Tongue (tissue), 2 donors: Measurements from ENCODE around the gene SLAMF7. TPM values are rescaled to one million over a fixed set of nuclear protein-coding genes. Genes with fewer than 3 reads are reported as not detected.
"Not testable (repeated sequence)": the region's sequence is repeated elsewhere in the genome, so short reads cannot be mapped to it uniquely, and the experiment has no call there.

ENCODE experiments used
- DNase-seq: peaks from one replicate; pipeline ENCODE4 v3.0.0-alpha.2; 2015
- total RNA-seq: library from RNA; depleted of rRNA; stranded (reverse); fragments of >200 nt; gene quantifications from one replicate; pipeline ENCODE4 v1.2.3, GENCODE V29; 2014

Gene SLAMF7
- total RNA-seq, 1 donor from 2014 or later: 0.41 TPM

- peak; percentile 17 for DNase-seq
These were observed 38.5 kb downstream of the SLAMF7 start for GRCh38 chr1:160777486-160778089.

GRCh38 chr1:160778976-160779375 is 39.9 kb downstream of the SLAMF7 start:
- no peak for DNase-seq

GRCh38 chr1:160779626-160780397 is 40.8 kb downstream of the SLAMF7 start:
- DNase-seq: no peak

GRCh38 chr1:160780398-160780755 is 41.3 kb downstream of the SLAMF7 start:
- DNase-seq: no peak

- peak; percentile 31 for DNase-seq
These were observed 42.2 kb downstream of the SLAMF7 start for GRCh38 chr1:160781186-160781766.

GRCh38 chr1:160781914-160782689 is 43.1 kb downstream of the SLAMF7 start:
- DNase-seq: no peak

- not testable (repeated sequence) for DNase-seq
These were observed 44.1 kb downstream of the SLAMF7 start for GRCh38 chr1:160782988-160783765.

GRCh38 chr1:160789051-160789701 is 50.1 kb downstream of the SLAMF7 start:
- no peak for DNase-seq

GRCh38 chr1:160789702-160790611 is 50.9 kb downstream of the SLAMF7 start:
- no peak for DNase-seq

- DNase-seq: no peak
These were observed 55.3 kb downstream of the SLAMF7 start for GRCh38 chr1:160794376-160794775.

GRCh38 chr1:160795951-160796383 is 56.9 kb downstream of the SLAMF7 start, which contains the start of gene LY9:
LY9 (plus strand) TSS chr1:160796174; CDS start chr1:160796188, 14 bp downstream.
- no peak for DNase-seq

GRCh38 chr1:160797271-160797709 is 58.2 kb downstream of the SLAMF7 start:
- no peak for DNase-seq

- DNase-seq: no peak
These were observed 58.8 kb downstream of the SLAMF7 start for GRCh38 chr1:160797861-160798273.

- no peak for DNase-seq
These were observed 59.4 kb downstream of the SLAMF7 start for GRCh38 chr1:160798439-160798838.

- no peak for DNase-seq
These were observed 60.6 kb downstream of the SLAMF7 start for GRCh38 chr1:160799641-160800040.

GRCh38 chr1:160800142-160800541 is 61.1 kb downstream of the SLAMF7 start:
- no peak for DNase-seq

- DNase-seq: no peak
These were observed 61.8 kb downstream of the SLAMF7 start for GRCh38 chr1:160800645-160801408.

GRCh38 chr1:160801836-160802580 is 63.0 kb downstream of the SLAMF7 start:
- no peak for DNase-seq
